ENCODE results near the gene GBGT1. TPM values are rescaled to one million over a fixed set of nuclear protein-coding genes. Genes with fewer than 3 reads are reported as not detected.

GBGT1 gene
- total RNA-seq, 2 experiments from 2014 or later, result 3.9 to 4.7 TPM

- H3K36me3 Mint-ChIP-seq (ENCODE audit: low read depth), result peaks cover 10% of the 10 kb centered on the region
- no peaks in the 10 kb centered on the region for H3K9me3 Mint-ChIP-seq
- no peaks in the 10 kb centered on the region for H3K27me3 Mint-ChIP-seq (ENCODE audit: low read depth)
- CTCF ChIA-PET, result interaction anchor here (3.2 kb wide), 1 partner anchor 32 kb away, joined by 11 read pairs; no protein-coding TSS in a partner anchor
- H3K4me1 Mint-ChIP-seq (ENCODE audit: low read depth), result peaks cover 44% of the 10 kb centered on the region
- no peak for DNase-seq
- intact Hi-C loops (cut with micrococcal nuclease), result no loop called here
- no peak overlapping the region for H3K4me3 Mint-ChIP-seq
- no peak overlapping the region for H3K27ac Mint-ChIP-seq
Observed at GRCh38 chr9:133111808-133112662, 51.7 kb downstream of the GBGT1 start.

DNA sequence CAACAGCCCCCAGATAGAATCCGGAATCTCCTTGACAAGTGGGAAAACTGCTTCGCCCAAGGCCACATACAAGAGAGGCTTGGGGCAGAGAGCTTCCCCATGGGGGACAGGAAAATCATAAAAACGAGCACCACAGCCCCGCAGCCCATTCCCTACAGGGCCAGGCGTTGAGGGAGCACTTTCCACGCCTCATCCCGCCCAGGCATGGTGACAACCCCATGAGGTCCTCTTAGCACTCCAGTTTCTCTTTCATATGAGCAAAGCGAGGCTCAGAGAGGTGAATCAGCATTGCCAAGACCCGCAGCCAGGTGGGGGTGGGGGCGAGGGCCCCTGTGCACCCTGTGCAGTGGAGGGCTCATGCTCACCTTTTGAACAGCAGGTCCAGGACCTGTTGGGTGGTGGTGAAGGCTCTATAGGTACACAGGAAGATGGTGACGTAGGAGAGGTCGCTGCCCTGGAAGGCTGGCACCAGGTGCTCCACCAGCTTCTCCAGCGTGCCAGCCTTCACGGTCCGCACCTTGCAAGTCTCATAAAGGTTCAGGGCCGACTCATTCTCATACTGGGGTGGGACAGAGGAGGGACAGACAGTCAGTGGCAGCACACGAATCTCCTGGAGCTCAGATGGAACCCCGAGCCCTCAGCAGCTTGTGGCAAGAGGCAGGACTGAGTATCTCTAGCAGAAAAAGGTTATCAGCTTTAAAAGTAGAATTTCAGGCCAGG, 53.6 kb downstream of the GBGT1 start:
- Mint-ChIP-seq H3K27me3 (ENCODE audit: low read depth) (no peaks in the 10 kb centered on the region), H3K4me1 (ENCODE audit: low read depth) (peaks cover 31% of the 10 kb centered on the region), H3K27ac (no peak overlapping the region), H3K36me3 (ENCODE audit: low read depth) (peaks cover 15% of the 10 kb centered on the region), H3K9me3 (no peaks in the 10 kb centered on the region), H3K4me3 (no peak overlapping the region)
- CTCF ChIA-PET, result interaction anchor here (0.7 to 3.2 kb wide), 3 partner anchors 9 to 49 kb away, joined by 3 to 11 read pairs (median 3); no protein-coding TSS in a partner anchor
- intact Hi-C loops (cut with micrococcal nuclease), result no loop called here
- no peak for DNase-seq

DNA sequence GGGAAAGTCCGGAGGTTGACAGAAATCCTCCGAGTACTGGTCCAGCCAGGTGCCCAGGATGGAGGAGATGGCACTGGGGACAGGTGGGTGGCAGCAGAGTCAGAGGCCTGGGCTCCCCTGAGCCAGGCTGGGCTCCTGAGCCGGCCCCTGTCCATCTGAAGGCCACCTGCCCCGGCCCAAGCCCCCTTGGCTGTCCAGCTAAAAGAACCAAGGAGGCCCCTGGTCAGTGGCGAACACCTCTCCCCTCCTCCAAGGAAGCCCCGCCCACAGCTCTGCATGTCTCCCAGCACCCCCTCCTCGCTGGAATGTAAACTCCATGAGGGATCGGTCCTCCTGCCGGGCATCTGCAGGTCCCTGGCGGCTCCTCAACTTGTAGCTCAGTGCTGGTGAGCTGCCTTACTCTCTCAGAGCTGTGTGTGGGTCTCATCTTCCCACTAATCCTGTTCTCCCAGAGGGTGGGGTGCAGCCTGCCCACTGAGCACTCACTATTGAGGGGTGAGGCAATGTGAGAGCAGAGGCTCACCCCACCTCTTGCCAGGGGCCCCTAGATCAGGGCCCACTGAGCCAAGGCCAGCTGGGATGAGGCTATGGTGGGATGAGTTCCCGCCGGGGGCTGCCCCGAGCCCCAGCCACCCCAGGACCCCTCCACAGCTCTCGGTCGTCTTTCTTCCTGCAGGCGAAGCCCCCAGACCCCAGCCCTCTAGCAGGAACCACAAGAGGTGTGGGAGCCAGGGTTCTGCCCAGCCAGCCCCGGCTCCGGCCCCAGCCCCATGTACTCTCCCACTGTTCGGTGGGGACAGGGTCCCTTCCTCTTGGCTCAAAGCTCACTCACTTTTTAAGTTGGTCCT, 54.7 kb downstream of the GBGT1 start:
- no peak for DNase-seq
- CTCF ChIA-PET, result interaction anchor here (0.7 to 3.2 kb wide), 3 partner anchors 35 to 87 kb away, joined by 3 to 11 read pairs (median 10); no protein-coding TSS in a partner anchor
- H3K4me1 Mint-ChIP-seq (ENCODE audit: low read depth), result peaks cover 21% of the 10 kb centered on the region
- intact Hi-C loops (cut with micrococcal nuclease), result no loop called here
- no peaks in the 10 kb centered on the region for H3K27me3 Mint-ChIP-seq (ENCODE audit: low read depth)
- H3K36me3 Mint-ChIP-seq (ENCODE audit: low read depth), result peaks cover 18% of the 10 kb centered on the region
- H3K4me3 Mint-ChIP-seq, result no peak overlapping the region
- no peaks in the 10 kb centered on the region for H3K9me3 Mint-ChIP-seq
- no peak overlapping the region for H3K27ac Mint-ChIP-seq

GRCh38 chr9:133107961-133108793, 55.5 kb downstream of the GBGT1 start:
- intact Hi-C loops (cut with micrococcal nuclease), result no loop called here
- Mint-ChIP-seq H3K9me3 (no peaks in the 10 kb centered on the region), H3K4me1 (ENCODE audit: low read depth) (peaks cover 14% of the 10 kb centered on the region), H3K4me3 (no peak overlapping the region), H3K36me3 (ENCODE audit: low read depth) (peaks cover 19% of the 10 kb centered on the region), H3K27me3 (ENCODE audit: low read depth) (no peaks in the 10 kb centered on the region), H3K27ac (no peak overlapping the region)
- DNase-seq, result no peak
- CTCF ChIA-PET, result interaction anchor here (0.9 to 2.0 kb wide), 3 partner anchors 36 to 77 kb away, joined by 4 to 10 read pairs (median 4); no protein-coding TSS in a partner anchor

- Mint-ChIP-seq H3K36me3 (ENCODE audit: low read depth) (peaks cover 21% of the 10 kb centered on the region), H3K4me3 (no peak overlapping the region), H3K27me3 (ENCODE audit: low read depth) (no peaks in the 10 kb centered on the region), H3K9me3 (no peaks in the 10 kb centered on the region), H3K4me1 (ENCODE audit: low read depth) (peaks cover 7% of the 10 kb centered on the region), H3K27ac (no peak overlapping the region)
- DNase-seq, result no peak
- CTCF ChIA-PET, result interaction anchor here (1.4 to 2.0 kb wide), 3 partner anchors 37 to 78 kb away, joined by 4 to 10 read pairs (median 6); no protein-coding TSS in a partner anchor
- intact Hi-C loops (cut with micrococcal nuclease), result no loop called here
Observed at GRCh38 chr9:133107245-133107722, 56.4 kb downstream of the GBGT1 start.

GRCh38 chr9:133106511-133107244, 57.0 kb downstream of the GBGT1 start:
- H3K27ac Mint-ChIP-seq, result no peak overlapping the region
- intact Hi-C loops (cut with micrococcal nuclease), result no loop called here
- H3K4me1 Mint-ChIP-seq (ENCODE audit: low read depth), result peaks cover 7% of the 10 kb centered on the region
- peaks cover 21% of the 10 kb centered on the region for H3K36me3 Mint-ChIP-seq (ENCODE audit: low read depth)
- no peak overlapping the region for H3K4me3 Mint-ChIP-seq
- H3K27me3 Mint-ChIP-seq (ENCODE audit: low read depth), result no peaks in the 10 kb centered on the region
- no peaks in the 10 kb centered on the region for H3K9me3 Mint-ChIP-seq
- DNase-seq, result no peak
- CTCF ChIA-PET, result interaction anchor here (1.5 to 2.0 kb wide), 2 partner anchors 37 to 41 kb away, joined by 6 to 7 read pairs; no protein-coding TSS in a partner anchor

DNA sequence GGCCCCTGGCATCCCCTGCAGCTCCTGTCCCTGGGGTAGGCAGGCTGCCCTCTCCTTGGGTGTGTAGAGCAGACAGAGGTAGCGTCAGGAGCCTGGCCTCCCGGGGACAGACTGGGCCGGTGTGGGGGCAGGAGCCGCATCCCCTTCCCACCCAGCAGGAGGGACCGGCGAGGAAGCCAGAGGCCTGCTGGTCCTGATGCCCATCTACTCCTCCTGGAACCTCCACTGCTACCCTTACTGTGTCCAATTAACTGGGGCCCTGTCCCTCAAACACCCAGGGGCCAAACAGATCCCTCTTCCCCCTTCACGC, 58.3 kb downstream of the GBGT1 start:
- no peak overlapping the region for H3K27ac Mint-ChIP-seq
- peaks cover 32% of the 10 kb centered on the region for H3K36me3 Mint-ChIP-seq (ENCODE audit: low read depth)
- H3K4me3 Mint-ChIP-seq, result no peak overlapping the region
- no peaks in the 10 kb centered on the region for H3K9me3 Mint-ChIP-seq
- no peak for DNase-seq
- CTCF ChIA-PET, result interaction anchor here (1.5 to 2.0 kb wide), 2 partner anchors 39 to 42 kb away, joined by 6 to 7 read pairs; no protein-coding TSS in a partner anchor
- intact Hi-C loops (cut with micrococcal nuclease), result no loop called here
- H3K4me1 Mint-ChIP-seq (ENCODE audit: low read depth), result peaks cover 7% of the 10 kb centered on the region
- no peaks in the 10 kb centered on the region for H3K27me3 Mint-ChIP-seq (ENCODE audit: low read depth)

DNA sequence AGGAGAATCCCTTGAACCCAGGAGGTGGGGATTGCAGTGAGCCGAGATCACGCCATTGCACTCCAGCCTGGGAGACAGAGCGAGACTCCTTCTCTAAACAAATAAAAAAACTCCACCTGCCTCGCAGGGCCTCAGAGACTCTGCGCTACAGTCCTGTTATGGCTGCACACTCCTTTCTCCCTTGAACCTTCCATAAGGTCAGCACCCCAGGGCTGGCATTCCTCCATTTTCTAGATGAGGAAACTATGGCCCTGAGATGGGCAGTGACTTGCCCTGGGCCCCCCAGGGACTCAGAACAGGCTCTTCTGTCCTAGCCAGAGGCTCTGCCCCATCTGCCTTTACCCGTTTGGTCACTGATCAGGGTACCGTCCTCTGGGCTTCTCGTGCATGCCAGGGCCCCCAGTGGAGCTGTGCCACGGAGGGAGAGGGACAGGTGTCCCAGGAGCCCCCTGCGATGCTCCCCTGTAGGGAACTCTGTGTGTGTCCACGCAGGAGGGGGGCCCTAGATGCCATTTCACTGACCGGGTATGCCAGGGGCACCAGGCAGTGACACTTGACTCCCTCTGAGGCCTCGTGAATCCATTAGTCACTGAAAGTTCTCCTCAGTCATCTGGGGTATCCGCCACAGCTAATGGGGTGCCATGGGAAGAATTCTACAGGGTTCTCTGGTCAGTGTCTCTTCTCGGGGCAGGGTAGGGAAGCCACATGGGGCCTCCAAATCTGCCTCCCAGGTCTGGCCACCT, 58.8 kb downstream of the GBGT1 start:
- no peak overlapping the region for H3K27ac Mint-ChIP-seq
- no peak for DNase-seq
- H3K27me3 Mint-ChIP-seq (ENCODE audit: low read depth), result no peaks in the 10 kb centered on the region
- intact Hi-C loops (cut with micrococcal nuclease), result no loop called here
- CTCF ChIA-PET, result interaction anchor here (1.5 to 3.5 kb wide), 2 partner anchors 39 kb away, joined by 7 to 26 read pairs; no protein-coding TSS in a partner anchor
- no peak overlapping the region for H3K4me3 Mint-ChIP-seq
- no peaks in the 10 kb centered on the region for H3K9me3 Mint-ChIP-seq
- H3K36me3 Mint-ChIP-seq (ENCODE audit: low read depth), result peaks cover 32% of the 10 kb centered on the region
- peaks cover 2% of the 10 kb centered on the region for H3K4me1 Mint-ChIP-seq (ENCODE audit: low read depth)

- H3K27me3 Mint-ChIP-seq (ENCODE audit: low read depth), result no peaks in the 10 kb centered on the region
- H3K36me3 Mint-ChIP-seq (ENCODE audit: low read depth), result peaks cover 34% of the 10 kb centered on the region
- peak; percentile 3 for DNase-seq
- intact Hi-C loops (cut with micrococcal nuclease), result loop anchor here (1.0 to 2.0 kb wide), 2 partner anchors 40 to 77 kb away; no protein-coding TSS in a partner anchor
- no peaks in the 10 kb centered on the region for H3K9me3 Mint-ChIP-seq
- no peak overlapping the region for H3K27ac Mint-ChIP-seq
- H3K4me1 Mint-ChIP-seq (ENCODE audit: low read depth), result no peaks in the 10 kb centered on the region
- H3K4me3 Mint-ChIP-seq, result no peak overlapping the region
- CTCF ChIA-PET, result interaction anchor here (0.6 to 3.5 kb wide), 3 partner anchors 19 to 43 kb away, joined by 3 to 26 read pairs (median 26); no protein-coding TSS in a partner anchor
Observed at GRCh38 chr9:133103987-133104505, 59.7 kb downstream of the GBGT1 start.
